HG03558 (cell line): ENCODE measurements around the gene AGK.
"Not testable (repeated sequence)": the region's sequence is repeated elsewhere in the genome, so short reads cannot be mapped to it uniquely, and the experiment has no call there.

ENCODE experiments used
- ATAC-seq: cut with Tn5 transposase; IDR thresholded peaks from one replicate; pipeline ENCODE4 v1.9.1; 2021; ENCODE audit warnings: moderate number of reproducible peaks; ENCODE audit not compliant: unreplicated experiment; ENCODE audit errors: extremely low read depth

AGK gene

GRCh38 chr7:141636053-141636452 lies 84.8 kb downstream of the AGK start:
- no peak for ATAC-seq

GRCh38 chr7:141640239-141640840 lies 89.1 kb downstream of the AGK start:
- no peak for ATAC-seq

- ATAC-seq = no peak
These were observed 90.7 kb downstream of the AGK start for GRCh38 chr7:141641876-141642275.

GRCh38 chr7:141645188-141645587 lies 94.0 kb downstream of the AGK start:
- no peak for ATAC-seq

- no peak for ATAC-seq
These were observed 95.7 kb downstream of the AGK start for GRCh38 chr7:141646826-141647480.

GRCh38 chr7:141647701-141648100 lies 96.5 kb downstream of the AGK start:
- ATAC-seq = not testable (repeated sequence)

GRCh38 chr7:141648276-141649114 lies 97.3 kb downstream of the AGK start:
- ATAC-seq = no peak

GRCh38 chr7:141649137-141649864 lies 98.1 kb downstream of the AGK start:
- ATAC-seq = no peak

- ATAC-seq = peak; percentile 39
These were observed 98.8 kb downstream of the AGK start for GRCh38 chr7:141649865-141650634.

- ATAC-seq = no peak
These were observed 100.2 kb downstream of the AGK start for GRCh38 chr7:141651417-141651816.

GRCh38 chr7:141652691-141653090 lies 101.5 kb downstream of the AGK start:
- ATAC-seq = no peak

GRCh38 chr7:141654551-141654950 lies 103.3 kb downstream of the AGK start:
- ATAC-seq = peak; percentile 73

- ATAC-seq = no peak
These were observed 108.3 kb downstream of the AGK start for GRCh38 chr7:141659501-141659900.

- ATAC-seq = no peak
These were observed 109.0 kb downstream of the AGK start for GRCh38 chr7:141660259-141660658.

- ATAC-seq = no peak
These were observed 112.1 kb downstream of the AGK start for GRCh38 chr7:141663081-141663849.

GRCh38 chr7:141664450-141664849 lies 113.2 kb downstream of the AGK start:
- no peak for ATAC-seq

- ATAC-seq = no peak
These were observed 114.2 kb downstream of the AGK start for GRCh38 chr7:141665208-141666035.

- ATAC-seq = no peak
These were observed 114.9 kb downstream of the AGK start for GRCh38 chr7:141666071-141666470.
